22Rv1 (cell line): ENCODE measurements around the gene HUWE1.

ENCODE experiments used
- CTCF ChIP-seq: fragments of 450-650 bp; IDR thresholded peaks from 2 replicates; pipeline ENCODE4 v1.5.1; 2017; ENCODE audit warnings: mild to moderate bottlenecking
- ZFX ChIP-seq: fragments of 450-650 bp; IDR thresholded peaks from 2 replicates; pipeline ENCODE4 v1.6.1; 2017; ENCODE audit warnings: antibody characterized with exemption, borderline replicate concordance

GRCh38 chrX:53571494-53571893 is 115.0 kb downstream of the HUWE1 start:
- TF ChIP-seq CTCF (no peak), ZFX (no peak)
